Measurements from ENCODE around the gene MPG. TPM values are rescaled to one million over a fixed set of nuclear protein-coding genes. Genes with fewer than 3 reads are reported as not detected.
"Not testable (repeated sequence)": the region's sequence is repeated elsewhere in the genome, so short reads cannot be mapped to it uniquely, and the experiment has no call there.

MPG gene
- total RNA-seq, 5 donors from 2014 or later (not counting 1 experiment from before 2014, with no cell fraction given): 18.3 to 48.2 (median 38.7) TPM

DNA sequence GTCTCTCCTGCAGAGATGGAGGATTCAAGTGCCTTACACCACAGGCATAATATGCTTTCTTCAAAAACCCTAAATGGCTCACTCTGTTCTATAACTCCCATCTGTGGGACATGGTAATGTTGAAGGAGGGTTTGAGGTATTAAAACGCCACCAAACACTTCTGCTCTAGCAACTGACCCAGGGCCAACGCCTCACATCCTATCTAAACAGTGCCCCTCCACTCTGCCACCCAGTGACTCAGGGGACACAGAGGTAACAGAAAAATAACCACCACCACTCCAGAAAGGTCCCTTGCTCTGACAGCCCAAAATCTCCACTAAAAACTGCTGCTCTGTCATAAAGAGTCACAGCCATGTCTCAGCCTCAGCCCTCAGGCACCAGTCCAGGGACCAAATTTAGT lies 42.7 kb downstream of the MPG start:
- no peaks in the 10 kb centered on the region for H3K27me3 Mint-ChIP-seq
- Histone ChIP-seq H3K9me3 (no peaks in the 10 kb centered on the region), H3K27ac (ENCODE audit: low read length) (no peak overlapping the region), H3K27me3 (replicated peaks in 1 of 2; ENCODE audit: control insufficient read depth in 2 of 2, extremely low read depth in 1 of 2, insufficient read depth in 2 of 2, low read length in 1 of 2) (no peaks in the 10 kb centered on the region), H3K4me1 (ENCODE audit: control insufficient read depth in 1 of 2, extremely low read depth in 1 of 2, insufficient read depth in 2 of 2, low read length in 2 of 2) (peaks cover 0 to 41% of the 10 kb centered on the region in 2 experiments), H3K36me3 (ENCODE audit: control insufficient read depth in 2 of 2, extremely low read depth in 1 of 2, insufficient read depth in 1 of 2, low read length in 1 of 2) (peaks cover 13 to 24% of the 10 kb centered on the region in 2 donors), H3K4me3 (ENCODE audit: control insufficient read depth in 1 of 2, extremely low read depth in 1 of 2, low read length in 1 of 2) (no peak overlapping the region)
- H3K4me3 Mint-ChIP-seq: no peak overlapping the region
- ChIA-PET CTCF (no interaction called here), POLR2A (interaction anchor here in 1 of 2 donors (0.5 kb wide), 1 partner anchor 37 kb away, joined by 4 read pairs; no protein-coding TSS in a partner anchor)
- WGBS (ENCODE audit: insufficient coverage): no CpG with 5 or more reads among the region's 2 CpGs
- DNase-seq (no peak), ATAC-seq (replicated peaks in 1 of 4) (no peak)
- no peaks in the 10 kb centered on the region for H3K9me3 Mint-ChIP-seq
- H3K27ac Mint-ChIP-seq: no peak overlapping the region
- peaks cover 4 to 7% (median 5%) of the 10 kb centered on the region in 3 donors for H3K4me1 Mint-ChIP-seq
- H3K36me3 Mint-ChIP-seq: peaks cover 15% of the 10 kb centered on the region

- H3K27ac Mint-ChIP-seq: no peak overlapping the region
- no peak overlapping the region for H3K4me3 Mint-ChIP-seq
- no peak for ATAC-seq (replicated peaks in 1 of 4)
- ChIA-PET CTCF (no interaction called here), POLR2A (interaction anchor here in 1 of 2 donors (0.5 kb wide), 1 partner anchor 100 kb away, joined by 6 read pairs; no protein-coding TSS in a partner anchor)
- no peaks in the 10 kb centered on the region for H3K27me3 Mint-ChIP-seq
- peaks cover 10% of the 10 kb centered on the region for H3K36me3 Mint-ChIP-seq
- WGBS (ENCODE audit: insufficient coverage): no CpG with 5 or more reads among the region's 1 CpG
- no peaks in the 10 kb centered on the region for H3K9me3 Mint-ChIP-seq
- H3K9me3 ChIP-seq: no peaks in the 10 kb centered on the region
- H3K27me3 ChIP-seq (replicated peaks in 1 of 2; ENCODE audit: control insufficient read depth in 2 of 2, extremely low read depth in 1 of 2, insufficient read depth in 2 of 2, low read length in 1 of 2): no peaks in the 10 kb centered on the region
- peaks cover 9 to 11% of the 10 kb centered on the region in 2 donors for H3K36me3 ChIP-seq (ENCODE audit: control insufficient read depth in 2 of 2, extremely low read depth in 1 of 2, insufficient read depth in 1 of 2, low read length in 1 of 2)
- peak overlapping the region; percentile 80 for H3K27ac ChIP-seq (ENCODE audit: low read length)
- no peak overlapping the region for H3K4me3 ChIP-seq (ENCODE audit: control insufficient read depth in 1 of 2, extremely low read depth in 1 of 2, low read length in 1 of 2)
- DNase-seq: no peak
- H3K4me1 ChIP-seq (ENCODE audit: control insufficient read depth in 1 of 2, extremely low read depth in 1 of 2, insufficient read depth in 2 of 2, low read length in 2 of 2): peaks cover 0 to 43% of the 10 kb centered on the region in 2 experiments
- peaks cover 5 to 8% (median 5%) of the 10 kb centered on the region in 3 donors for H3K4me1 Mint-ChIP-seq
Observed at GRCh38 chr16:122361-122760, 44.3 kb downstream of the MPG start.

DNA sequence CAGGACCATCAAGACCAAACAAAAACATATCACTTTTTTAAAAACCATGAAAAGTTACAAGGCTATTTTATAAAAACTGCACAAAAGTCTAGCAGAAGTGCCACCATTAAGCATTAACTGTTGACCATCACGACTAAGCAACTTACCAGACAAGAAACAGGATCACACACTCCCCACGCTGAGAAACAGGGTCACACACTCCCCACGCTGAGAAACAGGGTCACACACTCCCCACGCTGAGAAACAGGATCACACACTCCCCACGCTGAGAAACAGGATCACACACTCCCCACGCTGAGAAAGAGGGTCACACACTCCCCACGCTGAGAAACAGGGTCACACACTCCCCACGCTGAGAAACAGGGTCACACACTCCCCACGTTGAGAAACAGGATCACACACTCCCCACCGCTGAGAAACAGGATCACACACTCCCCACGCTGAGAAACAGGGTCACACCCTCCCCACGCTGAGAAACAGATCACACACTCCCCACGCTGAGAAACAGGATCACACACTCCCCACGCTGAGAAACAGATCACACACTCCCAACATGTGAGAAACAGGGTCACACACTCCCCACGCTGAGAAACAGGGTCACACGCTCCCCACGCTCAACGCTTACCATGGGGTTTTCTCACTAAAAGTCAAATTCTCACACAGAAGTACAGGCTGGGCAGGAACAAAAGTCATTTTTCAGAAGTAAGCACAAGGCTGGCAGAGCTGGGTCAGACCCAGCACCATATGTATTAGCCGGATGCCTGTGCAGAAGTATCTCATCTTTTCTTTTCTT lies 45.7 kb downstream of the MPG start:
- POLR2A ChIA-PET: not testable (repeated sequence)

DNA sequence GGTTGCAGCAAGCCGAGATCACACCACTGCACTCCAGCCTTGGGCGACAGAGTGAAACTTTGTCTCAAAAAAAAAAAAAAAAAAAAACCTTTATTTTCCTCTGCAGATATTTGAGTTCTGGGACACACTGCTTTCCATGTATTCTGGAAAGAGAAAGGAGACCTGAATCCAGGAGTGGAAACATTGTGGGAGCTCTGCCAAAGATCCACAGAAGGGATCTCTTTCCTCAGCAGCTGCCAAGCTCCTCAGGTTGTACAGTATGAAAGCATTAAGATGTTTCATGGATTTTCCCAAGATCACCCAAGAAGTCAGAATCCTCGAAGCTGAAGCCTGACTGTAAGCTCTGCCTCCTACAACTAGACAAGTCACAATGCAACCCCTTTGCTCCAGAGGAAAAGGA lies 47.0 kb downstream of the MPG start:
- peaks cover 9 to 16% (median 15%) of the 10 kb centered on the region in 3 donors for H3K4me1 Mint-ChIP-seq
- no peaks in the 10 kb centered on the region for H3K9me3 Mint-ChIP-seq
- no peak for ATAC-seq (replicated peaks in 1 of 4)
- DNase-seq: no peak
- Histone ChIP-seq H3K36me3 (ENCODE audit: control insufficient read depth in 2 of 2, extremely low read depth in 1 of 2, insufficient read depth in 1 of 2, low read length in 1 of 2) (peaks cover 7% of the 10 kb centered on the region in 2 donors), H3K4me3 (ENCODE audit: control insufficient read depth in 1 of 2, extremely low read depth in 1 of 2, low read length in 1 of 2) (no peak overlapping the region), H3K27me3 (replicated peaks in 1 of 2; ENCODE audit: control insufficient read depth in 2 of 2, extremely low read depth in 1 of 2, insufficient read depth in 2 of 2, low read length in 1 of 2) (no peaks in the 10 kb centered on the region), H3K9me3 (no peaks in the 10 kb centered on the region), H3K4me1 (ENCODE audit: control insufficient read depth in 1 of 2, extremely low read depth in 1 of 2, insufficient read depth in 2 of 2, low read length in 2 of 2) (peaks cover 6 to 47% of the 10 kb centered on the region in 2 experiments), H3K27ac (ENCODE audit: low read length) (peak overlapping the region; percentile 82)
- WGBS (ENCODE audit: insufficient coverage): no CpG with 5 or more reads among the region's 3 CpGs
- H3K27ac Mint-ChIP-seq: no peak overlapping the region
- CTCF ChIA-PET: no interaction called here
- H3K4me3 Mint-ChIP-seq: no peak overlapping the region
- POLR2A ChIA-PET: no interaction called here
- H3K36me3 Mint-ChIP-seq: peaks cover 15% of the 10 kb centered on the region
- H3K27me3 Mint-ChIP-seq: no peaks in the 10 kb centered on the region

More for the DNA sequence above, 45.7 kb downstream of the MPG start:
- H3K36me3 ChIP-seq (ENCODE audit: control insufficient read depth in 2 of 2, extremely low read depth in 1 of 2, insufficient read depth in 1 of 2, low read length in 1 of 2); CTCF ChIA-PET; H3K9me3 ChIP-seq; H3K4me3 ChIP-seq (ENCODE audit: control insufficient read depth in 1 of 2, extremely low read depth in 1 of 2, low read length in 1 of 2); H3K4me3 Mint-ChIP-seq; ATAC-seq (replicated peaks in 1 of 4); H3K27ac Mint-ChIP-seq; H3K27me3 ChIP-seq (replicated peaks in 1 of 2; ENCODE audit: control insufficient read depth in 2 of 2, extremely low read depth in 1 of 2, insufficient read depth in 2 of 2, low read length in 1 of 2); H3K4me1 Mint-ChIP-seq; H3K9me3 Mint-ChIP-seq; H3K27me3 Mint-ChIP-seq: not testable (repeated sequence)
- 41% methylated on average over 8 of the region's 19 CpGs for WGBS (ENCODE audit: insufficient coverage)
- peaks cover 0 to 36% of the 10 kb centered on the region in 2 experiments for H3K4me1 ChIP-seq (ENCODE audit: control insufficient read depth in 1 of 2, extremely low read depth in 1 of 2, insufficient read depth in 2 of 2, low read length in 2 of 2)
- H3K27ac ChIP-seq (ENCODE audit: low read length): peak overlapping the region; percentile 82
- peak in 9 of 35 experiments; percentile 4 to 60 (median 12) for DNase-seq
- H3K36me3 Mint-ChIP-seq: peaks cover 10% of the 10 kb centered on the region

- 58% methylated on average over 2 of the region's 2 CpGs for WGBS (ENCODE audit: insufficient coverage)
- Mint-ChIP-seq H3K4me1 (peaks cover 24 to 29% (median 25%) of the 10 kb centered on the region in 3 donors), H3K36me3 (peaks cover 9% of the 10 kb centered on the region), H3K27me3 (no peaks in the 10 kb centered on the region), H3K4me3 (no peak overlapping the region), H3K9me3 (no peaks in the 10 kb centered on the region), H3K27ac (no peak overlapping the region)
- peaks cover 6 to 32% of the 10 kb centered on the region in 2 experiments for H3K4me1 ChIP-seq (ENCODE audit: control insufficient read depth in 1 of 2, extremely low read depth in 1 of 2, insufficient read depth in 2 of 2, low read length in 2 of 2)
- no peak for ATAC-seq (replicated peaks in 1 of 4)
- POLR2A ChIA-PET: no interaction called here
- no peaks in the 10 kb centered on the region for H3K36me3 ChIP-seq (ENCODE audit: control insufficient read depth in 2 of 2, extremely low read depth in 1 of 2, insufficient read depth in 1 of 2, low read length in 1 of 2)
- H3K27ac ChIP-seq (ENCODE audit: low read length): no peak overlapping the region
- CTCF ChIA-PET: no interaction called here
- no peaks in the 10 kb centered on the region for H3K27me3 ChIP-seq (replicated peaks in 1 of 2; ENCODE audit: control insufficient read depth in 2 of 2, extremely low read depth in 1 of 2, insufficient read depth in 2 of 2, low read length in 1 of 2)
- no peak for DNase-seq
- no peak overlapping the region for H3K4me3 ChIP-seq (ENCODE audit: control insufficient read depth in 1 of 2, extremely low read depth in 1 of 2, low read length in 1 of 2)
- no peaks in the 10 kb centered on the region for H3K9me3 ChIP-seq
Observed at GRCh38 chr16:129075-129474, 51.0 kb downstream of the MPG start.

GRCh38 chr16:130533-131173 lies 52.6 kb downstream of the MPG start:
- H3K36me3 ChIP-seq (ENCODE audit: control insufficient read depth in 2 of 2, extremely low read depth in 1 of 2, insufficient read depth in 1 of 2, low read length in 1 of 2): no peaks in the 10 kb centered on the region
- DNase-seq: no peak
- H3K27me3 Mint-ChIP-seq: no peaks in the 10 kb centered on the region
- peaks cover 12% of the 10 kb centered on the region for H3K36me3 Mint-ChIP-seq
- POLR2A ChIA-PET: no interaction called here
- H3K4me1 ChIP-seq (ENCODE audit: control insufficient read depth in 1 of 2, extremely low read depth in 1 of 2, insufficient read depth in 2 of 2, low read length in 2 of 2): peaks cover 6 to 19% of the 10 kb centered on the region in 2 experiments
- no peaks in the 10 kb centered on the region for H3K27me3 ChIP-seq (replicated peaks in 1 of 2; ENCODE audit: control insufficient read depth in 2 of 2, extremely low read depth in 1 of 2, insufficient read depth in 2 of 2, low read length in 1 of 2)
- CTCF ChIA-PET: no interaction called here
- no peak overlapping the region for H3K4me3 Mint-ChIP-seq
- ATAC-seq (replicated peaks in 1 of 4): no peak
- no peaks in the 10 kb centered on the region for H3K9me3 Mint-ChIP-seq
- H3K27ac ChIP-seq (ENCODE audit: low read length): no peak overlapping the region
- no peaks in the 10 kb centered on the region for H3K9me3 ChIP-seq
- no peak overlapping the region for H3K27ac Mint-ChIP-seq
- H3K4me1 Mint-ChIP-seq: peaks cover 28 to 36% (median 30%) of the 10 kb centered on the region in 3 donors
- WGBS (ENCODE audit: insufficient coverage): 98% methylated on average over 8 of the region's 15 CpGs
- H3K4me3 ChIP-seq (ENCODE audit: control insufficient read depth in 1 of 2, extremely low read depth in 1 of 2, low read length in 1 of 2): no peak overlapping the region
